ENCODE measurements around the gene GDPD4. TPM values are rescaled to one million over a fixed set of nuclear protein-coding genes. Genes with fewer than 3 reads are reported as not detected.

Gene GDPD4
- total RNA-seq, 1 donor from 2014 or later, result 0.08 TPM

- no peaks in the 10 kb centered on the region for H3K36me3 ChIP-seq (ENCODE audit: control insufficient read depth, insufficient read depth, low read length)
- H3K4me3 ChIP-seq (ENCODE audit: low read depth, low read length), result no peak overlapping the region
- H3K27me3 ChIP-seq (ENCODE audit: control insufficient read depth, insufficient read depth, low read length), result no peaks in the 10 kb centered on the region
- DNase-seq (ENCODE audit: low read depth), result no peak
- no peak for TF ChIP-seq CTCF (IDR thresholded peaks at IDR 0.05; ENCODE audit: insufficient read depth, low read length, poor library complexity, severe bottlenecking)
Observed at GRCh38 chr11:77206264-77207018, 95.0 kb downstream of the GDPD4 start.

- Histone ChIP-seq H3K36me3 (ENCODE audit: control insufficient read depth, insufficient read depth, low read length) (no peaks in the 10 kb centered on the region), H3K27me3 (ENCODE audit: control insufficient read depth, insufficient read depth, low read length) (no peaks in the 10 kb centered on the region), H3K4me3 (ENCODE audit: low read depth, low read length) (no peak overlapping the region)
- TF ChIP-seq CTCF (IDR thresholded peaks at IDR 0.05; ENCODE audit: insufficient read depth, low read length, poor library complexity, severe bottlenecking), result no peak
- no peak for DNase-seq (ENCODE audit: low read depth)
Observed at GRCh38 chr11:77205467-77206263, 95.8 kb downstream of the GDPD4 start.

GRCh38 chr11:77204754-77205466, 96.6 kb downstream of the GDPD4 start:
- Histone ChIP-seq H3K27me3 (ENCODE audit: control insufficient read depth, insufficient read depth, low read length) (no peaks in the 10 kb centered on the region), H3K4me3 (ENCODE audit: low read depth, low read length) (no peak overlapping the region), H3K36me3 (ENCODE audit: control insufficient read depth, insufficient read depth, low read length) (no peaks in the 10 kb centered on the region)
- TF ChIP-seq CTCF (IDR thresholded peaks at IDR 0.05; ENCODE audit: insufficient read depth, low read length, poor library complexity, severe bottlenecking), result no peak
- no peak for DNase-seq (ENCODE audit: low read depth)

GRCh38 chr11:77203901-77204753, 97.4 kb downstream of the GDPD4 start:
- Histone ChIP-seq H3K27me3 (ENCODE audit: control insufficient read depth, insufficient read depth, low read length) (no peaks in the 10 kb centered on the region), H3K4me3 (ENCODE audit: low read depth, low read length) (no peak overlapping the region), H3K36me3 (ENCODE audit: control insufficient read depth, insufficient read depth, low read length) (no peaks in the 10 kb centered on the region)
- TF ChIP-seq CTCF (IDR thresholded peaks at IDR 0.05; ENCODE audit: insufficient read depth, low read length, poor library complexity, severe bottlenecking), result no peak
- no peak for DNase-seq (ENCODE audit: low read depth)
